H1 (cell line): Measurements from ENCODE around the gene CLPTM1L. TPM values are rescaled to one million over a fixed set of nuclear protein-coding genes. Genes with fewer than 3 reads are reported as not detected.

Source experiments
- CTCF ChIA-PET: fragments of 300-600 bp; sonication (Branson Sonifier 250); formaldehyde crosslinking; loops from one replicate; lab custom pipeline; 2021; ENCODE audit not compliant: partially characterized antibody; lab: Charles Lee
- POLR2A ChIA-PET: fragments of 300-600 bp; sonication (Branson Sonifier 250); formaldehyde crosslinking; loops from one replicate; lab custom pipeline; 2021; ENCODE audit warnings: inconsistent platforms; ENCODE audit not compliant: partially characterized antibody; lab: Charles Lee
- DNase-seq, 2 experiments: peaks; one replicate each; pipeline versions ENCODE4 v3.0.0 to v3.0.0-alpha.2; 2010 to 2022; ENCODE audit warnings: low spot score in 2 of 2, low read depth in 1 of 2, mixed read lengths in 1 of 2
- FAIRE-seq: peaks from 2 replicates; lab custom pipeline; 2011; peaks lifted over from hg19 to GRCh38; lab: Jason Lieb, UNC
- H2AFZ ChIP-seq: 2 replicates; pipeline ENCODE4 v1.8.1; 2012; ENCODE audit warnings: low read length, inconsistent platforms
- H2AK5ac ChIP-seq: 2 replicates; pipeline ENCODE4 v1.6.1; 2013; ENCODE audit warnings: low read depth, low read length
- H2BK120ac ChIP-seq: replicated peaks from 2 replicates; pipeline ENCODE3; 2013; ENCODE audit warnings: low read depth, low read length, inconsistent platforms
- H2BK12ac ChIP-seq: 2 replicates; pipeline ENCODE4 v1.6.1; 2013; ENCODE audit warnings: low read depth, low read length
- H2BK15ac ChIP-seq: 2 replicates; pipeline ENCODE4 v1.6.1; 2013; ENCODE audit warnings: low read length
- H2BK20ac ChIP-seq: 2 replicates; pipeline ENCODE4 v1.6.1; 2013; ENCODE audit warnings: low read length
- H2BK5ac ChIP-seq: 2 replicates; pipeline ENCODE4 v1.6.1; 2013; ENCODE audit warnings: low read depth, low read length
- H3K14ac ChIP-seq: 2 replicates; pipeline ENCODE4 v1.6.1; 2013; ENCODE audit warnings: inconsistent platforms; ENCODE audit not compliant: insufficient read length
- H3K18ac ChIP-seq: 2 replicates; pipeline ENCODE4 v1.6.1; 2013; ENCODE audit warnings: low read length; ENCODE audit errors: extremely low read depth
- H3K23ac ChIP-seq: 2 replicates; pipeline ENCODE4 v1.6.1; 2013; ENCODE audit warnings: inconsistent platforms; ENCODE audit not compliant: insufficient read length
- H3K23me2 ChIP-seq: 2 replicates; pipeline ENCODE4 v1.6.1; 2013; ENCODE audit warnings: low read depth, low read length
- H3K27ac ChIP-seq: 2 replicates; pipeline ENCODE4 v1.6.1; 2011; ENCODE audit warnings: low read depth, low read length, inconsistent platforms
- H3K27me3 ChIP-seq, 4 experiments: replicated peaks in 1 of 4; 1 replicate in 1 of 4; 2 replicates in 3 of 4; pipeline versions ENCODE4 v1.6.1 to v1.8.1; 2011 to 2013; ENCODE audit warnings: low read length in 3 of 4, mild to moderate bottlenecking in 3 of 4, inconsistent platforms in 2 of 4, mixed read lengths in 2 of 4, moderate library complexity in 1 of 4; ENCODE audit not compliant: control insufficient read depth in 3 of 4, insufficient read depth in 3 of 4; ENCODE audit errors: extremely low read depth in 1 of 4
- H3K36me3 ChIP-seq, 4 experiments: 2 replicates each; pipeline versions ENCODE4 v1.6.1 to v1.8.1; 2011 to 2013; ENCODE audit warnings: mild to moderate bottlenecking in 4 of 4, low read length in 3 of 4, moderate library complexity in 2 of 4, control low read depth in 1 of 4, inconsistent platforms in 1 of 4; ENCODE audit not compliant: insufficient read depth in 4 of 4, control insufficient read depth in 2 of 4
- H3K4ac ChIP-seq: replicated peaks from 2 replicates; pipeline ENCODE3; 2013; ENCODE audit warnings: low read length, low read depth, mixed read lengths, inconsistent platforms; ENCODE audit not compliant: insufficient read length
- H3K4me1 ChIP-seq, 4 experiments: replicated peaks in 1 of 4; 1 replicate in 1 of 4; 2 replicates in 3 of 4; pipeline versions ENCODE4 v1.6.1 to v1.8.1; 2011 to 2013; ENCODE audit warnings: low read length in 3 of 4, inconsistent platforms in 2 of 4, mixed read lengths in 1 of 4; ENCODE audit not compliant: insufficient read depth in 4 of 4, control insufficient read depth in 3 of 4
- H3K4me2 ChIP-seq, 2 experiments: 2 replicates each; pipeline versions ENCODE4 v1.6.1 to v1.8.1; 2011 to 2013; ENCODE audit warnings: low read depth in 2 of 2, low read length in 2 of 2, control low read depth in 1 of 2, inconsistent platforms in 1 of 2, mild to moderate bottlenecking in 1 of 2; ENCODE audit not compliant: insufficient read depth in 1 of 2
- H3K4me3 ChIP-seq, 4 experiments: fragments of 200-600, 300-600 bp in 1 of 4; sonication (generic), shearing (Covaris generic), sonication (Bioruptor Twin) in 1 of 4; 2 replicates each; pipeline versions ENCODE4 v1.5.1 to v1.8.1; 2011 to 2016; ENCODE audit warnings: low read length in 4 of 4, low read depth in 3 of 4, control low read depth in 2 of 4, inconsistent platforms in 2 of 4, mild to moderate bottlenecking in 2 of 4, mixed read lengths in 1 of 4, moderate library complexity in 1 of 4; ENCODE audit not compliant: insufficient read depth in 2 of 4; ENCODE audit errors: extremely low read depth in 1 of 4
- H3K56ac ChIP-seq: replicated peaks from 2 replicates; pipeline ENCODE3; 2013; ENCODE audit warnings: low read depth, mild to moderate bottlenecking, mixed read lengths, low read length, inconsistent platforms; ENCODE audit not compliant: insufficient read length
- H3K79me1 ChIP-seq: 2 replicates; pipeline ENCODE4 v1.6.1; 2013; ENCODE audit warnings: low read depth, low read length, control low read depth
- H3K79me2 ChIP-seq, 2 experiments: 2 replicates each; pipeline versions ENCODE4 v1.6.1 to v1.8.1; 2012 to 2013; ENCODE audit warnings: low read length in 2 of 2, mild to moderate bottlenecking in 2 of 2, inconsistent platforms in 1 of 2; ENCODE audit not compliant: insufficient read depth in 2 of 2, control insufficient read depth in 1 of 2
- H3K9ac ChIP-seq, 4 experiments: replicated peaks in 1 of 4; 1 replicate in 1 of 4; 2 replicates in 3 of 4; pipeline versions ENCODE4 v1.6.1 to v1.8.1; 2011 to 2013; ENCODE audit warnings: low read depth in 3 of 4, low read length in 3 of 4, control low read depth in 2 of 4, mild to moderate bottlenecking in 2 of 4, moderate library complexity in 2 of 4, inconsistent platforms in 1 of 4; ENCODE audit errors: extremely low read depth in 1 of 4
- H3K9me3 ChIP-seq, 2 experiments: 2 replicates each; pipeline versions ENCODE4 v1.6.1 to v1.8.1; 2012 to 2013; ENCODE audit warnings: mild to moderate bottlenecking in 2 of 2, moderate library complexity in 2 of 2, control low read depth in 1 of 2, inconsistent platforms in 1 of 2, low read depth in 1 of 2, low read length in 1 of 2, mixed read lengths in 1 of 2; ENCODE audit not compliant: insufficient read depth in 2 of 2
- H4K20me1 ChIP-seq, 2 experiments: replicated peaks in 1 of 2; 2 replicates each; pipeline versions ENCODE3 to v1.8.1; 2011 to 2013; ENCODE audit warnings: inconsistent platforms in 2 of 2, low read length in 2 of 2, mild to moderate bottlenecking in 1 of 2; ENCODE audit not compliant: insufficient read depth in 2 of 2, control insufficient read depth in 1 of 2
- H4K5ac ChIP-seq: 2 replicates; pipeline ENCODE4 v1.6.1; 2013; ENCODE audit warnings: low read length, low read depth, mixed read lengths, inconsistent platforms; ENCODE audit not compliant: insufficient read length
- H4K8ac ChIP-seq: 2 replicates; pipeline ENCODE4 v1.8.0; 2013; ENCODE audit warnings: mild to moderate bottlenecking, moderate library complexity, low read length, inconsistent platforms; ENCODE audit not compliant: insufficient read depth; ENCODE audit errors: extremely low read depth
- H4K91ac ChIP-seq: replicated peaks from 2 replicates; pipeline ENCODE3; 2013; ENCODE audit warnings: low read length, mixed read lengths, inconsistent platforms; ENCODE audit not compliant: insufficient read length
- CHD1 ChIP-seq: IDR thresholded peaks from 2 replicates; pipeline ENCODE4 v1.6.1; 2012; ENCODE audit warnings: low read depth, low read length, improper control_type of control experiment
- EGR1 ChIP-seq: IDR thresholded peaks from 2 replicates; pipeline ENCODE4 v1.6.1; 2011; ENCODE audit warnings: low read depth, low read length, borderline replicate concordance
- EP300 ChIP-seq, 2 experiments: IDR thresholded peaks; 1 replicate in 1 of 2; 2 replicates in 1 of 2; pipeline ENCODE4 v1.6.1; 2011 to 2012; ENCODE audit warnings: low read depth in 2 of 2, low read length in 2 of 2, mild to moderate bottlenecking in 2 of 2, borderline replicate concordance in 1 of 2, inconsistent platforms in 1 of 2, moderate library complexity in 1 of 2
- EZH2 ChIP-seq: fragments of 200-600 bp; sonication (generic); IDR thresholded peaks from 2 replicates; pipeline ENCODE4 v1.7.1; 2012; ENCODE audit warnings: low read depth, mild to moderate bottlenecking, moderate library complexity, low read length, inconsistent platforms; ENCODE audit not compliant: severe bottlenecking
- GABPA ChIP-seq: IDR thresholded peaks from 2 replicates; pipeline ENCODE4 v1.6.1; 2011; ENCODE audit warnings: mild to moderate bottlenecking, low read length, moderate library complexity, borderline replicate concordance; ENCODE audit not compliant: insufficient read depth
- NANOG ChIP-seq: IDR thresholded peaks from 2 replicates; pipeline ENCODE4 v1.6.1; 2011; ENCODE audit warnings: low read length, low read depth, mild to moderate bottlenecking, inconsistent platforms; ENCODE audit not compliant: insufficient read depth, poor library complexity, severe bottlenecking
- SP1 ChIP-seq: IDR thresholded peaks from 2 replicates; pipeline ENCODE4 v1.6.1; 2011; ENCODE audit warnings: low read depth, low read length
- TAF1 ChIP-seq: IDR thresholded peaks from 2 replicates; pipeline ENCODE4 v1.6.1; 2011; ENCODE audit warnings: mild to moderate bottlenecking, low read depth, low read length
- TBP ChIP-seq: IDR thresholded peaks from 2 replicates; pipeline ENCODE4 v1.6.1; 2011; ENCODE audit warnings: low read depth, low read length, improper control_type of control experiment
- WGBS, 2 experiments: shearing (Covaris generic) in 1 of 2; methylation state at CpG; one replicate each; pipeline versions ENCODE4 v1.1.6 to v1.1.7; 2013 to 2015; ENCODE audit warnings: low lambda C conversion rate in 2 of 2, mixed read lengths in 2 of 2, inconsistent platforms in 1 of 2, low coverage in 1 of 2, missing lambda C conversion rate in 1 of 2; ENCODE audit not compliant: insufficient replicate concordance in 2 of 2, insufficient coverage in 1 of 2, insufficient read length in 1 of 2; ENCODE audit errors: extremely low coverage in 1 of 2, missing lambda C conversion rate in 1 of 2; 5-methylcytosine and 5-hydroxymethylcytosine counted together
- polyA plus RNA-seq, 7 experiments: library from polyadenylated mRNA; depleted of rRNA in 3 of 7; stranded (reverse) in 5 of 7; unstranded in 2 of 7; fragments of >200 nt in 5 of 7; fragments of 200-250 nt in 2 of 7; gene quantifications; 1 replicate in 5 of 7; 2 replicates in 1 of 7; 4 replicates in 1 of 7; pipeline versions ENCODE4 v1.2.1 to v1.2.3, GENCODE V29; 2011 to 2013; ENCODE audit warnings: missing spikeins in 2 of 7, mixed read lengths in 2 of 7
- total RNA-seq: library from RNA; stranded (reverse); fragmentation: NEBNext Ultra II Directional; extraction: Animal tissue kit (Norgen Biotek cat#: 25700); gene quantifications from 2 replicates; pipeline ENCODE4 v1.2.1, GENCODE V29; 2021

CLPTM1L gene
- total and polyA plus RNA-seq, 2 of the 8 experiments (the other 6 are each of a cell fraction or from before 2014, with no cell fraction given) = 102 to 119 TPM

- WGBS, 2 experiments = 90% methylated on average over 4 of the region's 4 CpGs; no CpG with 5 or more reads in 1 of the 2 experiments
- no peaks in the 10 kb centered on the region for H3K36me3 ChIP-seq
These were observed 16.0 kb upstream of the CLPTM1L start for GRCh38 chr5:1360861-1361260.

More at GRCh38 chr5:1360861-1361260, 16.0 kb upstream of the CLPTM1L start:
- H2AFZ ChIP-seq = no peak overlapping the region
- no peaks in the 10 kb centered on the region for H3K23me2 ChIP-seq
- H2BK120ac ChIP-seq = no peak overlapping the region
- no peak overlapping the region for H2AK5ac ChIP-seq
- no peaks in the 10 kb centered on the region for H4K20me1 ChIP-seq
- H3K23ac ChIP-seq = no peak overlapping the region
- H3K18ac ChIP-seq = no peak overlapping the region
- no peak overlapping the region for H3K4me2 ChIP-seq
- H3K79me2 ChIP-seq = no peaks in the 10 kb centered on the region
- peaks cover 0 to 5% (median under 1%) of the 10 kb centered on the region in 4 experiments; a peak in 3 of 7 replicates for H3K4me1 ChIP-seq
- no peak overlapping the region for H2BK15ac ChIP-seq
- H3K56ac ChIP-seq = no peak overlapping the region
- no peak overlapping the region for H3K4ac ChIP-seq
- H4K8ac ChIP-seq = no peak overlapping the region
- no peak overlapping the region for H2BK5ac ChIP-seq
- no peak overlapping the region for H4K91ac ChIP-seq
- POLR2A ChIA-PET = interaction anchor here (1.4 kb wide), 1 partner anchor 143 kb away, joined by 3 read pairs; no protein-coding TSS in a partner anchor
- no peaks in the 10 kb centered on the region for H3K27me3 ChIP-seq
- no peak overlapping the region for H2BK20ac ChIP-seq
- no peak overlapping the region for H2BK12ac ChIP-seq
- CTCF ChIA-PET = interaction anchor here (1.5 to 2.3 kb wide), 3 partner anchors 17 to 35 kb away, joined by 3 to 7 read pairs (median 6); no protein-coding TSS in a partner anchor
- no peaks in the 10 kb centered on the region for H3K9me3 ChIP-seq
- H3K27ac ChIP-seq = no peak overlapping the region
- no peak overlapping the region for H3K14ac ChIP-seq
- H3K4me3 ChIP-seq = no peak overlapping the region
- no peak for DNase-seq
- TF ChIP-seq NANOG = no peak
- TF ChIP-seq EGR1 = no peak
- no peak for TF ChIP-seq SP1
- TF ChIP-seq TBP = no peak
- TF ChIP-seq TAF1 = no peak
- TF ChIP-seq CHD1 = no peak
- TF ChIP-seq GABPA = no peak
- TF ChIP-seq EP300 (IDR thresholded peaks at IDR 0.05; ENCODE audit: borderline replicate concordance in 1 of 2, low read depth in 2 of 2, low read length in 2 of 2) = no peak
- TF ChIP-seq EZH2 = no peak
- H3K79me1 ChIP-seq = no peaks in the 10 kb centered on the region
- H4K5ac ChIP-seq = no peak overlapping the region
- FAIRE-seq = no peak
- H3K9ac ChIP-seq = no peak overlapping the region
